GM21390 (cell line): ENCODE measurements around the gene FRMD5.
"Not testable (repeated sequence)": the region's sequence is repeated elsewhere in the genome, so short reads cannot be mapped to it uniquely, and the experiment has no call there.

ENCODE experiments used
- ATAC-seq: cut with Tn5 transposase; IDR thresholded peaks from one replicate; pipeline ENCODE4 v1.9.1; 2021; ENCODE audit not compliant: unreplicated experiment

Gene FRMD5

DNA sequence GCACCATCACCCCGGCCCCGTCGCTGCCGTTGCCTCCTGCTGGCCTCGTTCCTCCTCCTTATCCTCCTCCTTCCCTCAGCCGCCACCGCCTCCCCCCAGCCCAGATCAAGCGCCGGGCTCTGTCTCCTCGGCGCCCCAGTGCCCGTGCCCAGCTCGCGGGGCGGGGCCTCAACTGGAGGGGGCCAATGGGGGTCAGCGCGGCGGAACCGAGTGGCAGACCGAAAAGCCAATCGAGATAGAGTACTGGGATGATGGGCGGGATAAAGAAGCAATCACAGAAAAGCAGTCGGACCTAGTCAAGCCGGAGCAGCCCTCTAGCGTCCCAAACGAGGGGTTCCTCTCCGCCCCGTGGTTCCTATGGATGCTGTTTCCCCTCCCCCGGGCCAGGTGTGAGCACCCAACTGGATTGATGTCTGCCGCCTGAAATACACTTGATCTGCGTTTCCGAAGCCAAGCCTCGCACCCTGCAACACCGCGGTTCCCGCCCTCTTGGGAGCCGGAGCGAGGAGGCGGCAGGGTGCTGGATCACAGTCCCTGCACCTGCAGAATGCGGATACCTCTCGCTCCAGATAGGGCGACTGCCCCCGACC lies at the start of gene FRMD5:
TSS of gene FRMD5 (minus strand) at position 121 of the 590 bp plus-strand sequence.
- peak; percentile 99 for ATAC-seq

DNA sequence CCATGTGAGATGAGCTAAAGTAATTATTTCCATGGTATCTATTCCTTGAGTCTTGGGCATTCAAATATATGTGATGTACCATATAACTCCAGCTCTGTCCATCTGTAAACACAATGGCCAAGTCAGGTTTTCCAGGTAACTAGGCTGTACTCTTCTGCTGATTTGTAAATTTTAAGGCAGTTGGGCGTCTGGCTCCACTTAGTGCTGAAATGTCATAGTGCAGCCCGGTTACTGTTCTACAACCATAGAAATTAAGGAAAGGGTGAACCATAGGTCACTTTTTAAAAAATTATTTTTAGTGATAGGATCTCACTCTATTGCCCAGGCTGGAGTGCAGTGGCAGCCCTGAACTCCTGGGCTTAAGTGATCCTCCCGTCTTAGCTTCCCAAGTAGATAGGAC lies 48.8 kb upstream of the FRMD5 start:
- ATAC-seq = no peak

DNA sequence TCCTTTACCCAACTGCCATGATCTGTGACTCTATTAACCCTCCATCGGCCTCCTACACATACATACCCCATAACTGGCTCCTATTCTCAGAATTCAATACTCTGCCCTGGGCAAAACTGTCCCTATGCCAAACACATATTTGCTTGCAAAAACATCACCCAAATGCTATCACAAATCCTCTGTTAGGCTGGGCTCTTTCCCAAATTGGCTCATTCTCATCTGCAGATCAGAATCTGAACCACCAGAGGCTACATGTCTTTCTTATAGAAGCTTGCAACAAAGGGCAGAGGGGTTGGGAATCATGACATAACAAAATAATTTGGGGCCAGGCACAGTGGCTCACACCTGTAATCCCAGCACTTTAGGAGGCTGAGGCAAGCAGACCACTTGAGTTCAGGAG lies 48.1 kb upstream of the FRMD5 start:
- ATAC-seq = no peak

DNA sequence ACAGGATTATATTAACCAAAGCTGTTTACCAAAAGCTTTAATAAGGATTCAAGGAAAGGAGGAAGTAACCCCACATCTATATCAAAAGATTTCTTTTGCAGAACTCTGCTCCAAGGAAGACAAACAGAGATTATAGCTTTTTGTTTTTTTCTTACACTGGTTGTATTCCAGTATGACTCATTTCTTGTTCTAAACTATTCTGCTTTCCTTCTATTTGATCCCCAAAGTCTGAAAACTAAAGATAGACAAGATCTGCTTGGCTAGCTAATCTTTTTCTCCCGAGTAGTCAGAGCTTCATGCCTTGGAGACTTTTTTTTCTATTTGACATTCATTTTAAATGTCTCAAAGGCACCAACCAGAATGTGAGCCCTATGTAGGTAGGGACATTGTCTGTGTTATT lies 36.8 kb upstream of the FRMD5 start:
- ATAC-seq = no peak

DNA sequence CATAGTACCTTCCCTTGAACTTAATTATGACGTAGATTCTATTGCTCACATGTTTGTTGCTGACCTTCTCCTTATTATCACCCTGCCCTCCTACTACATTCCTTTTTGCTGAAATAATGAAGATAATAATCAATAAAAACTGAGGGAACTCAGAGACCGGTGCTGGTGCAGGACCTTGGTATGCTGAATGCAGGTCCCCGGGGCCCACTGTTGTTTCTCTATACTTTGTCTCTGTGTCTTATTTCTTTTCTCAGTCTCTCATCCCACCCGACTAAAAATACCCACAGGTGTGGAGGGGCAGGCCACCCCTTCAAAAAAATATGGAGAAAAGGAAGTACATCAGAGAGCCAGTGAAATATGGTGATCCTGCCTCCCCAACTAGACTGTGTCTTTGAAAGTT lies 34.2 kb upstream of the FRMD5 start:
- ATAC-seq = not testable (repeated sequence)

DNA sequence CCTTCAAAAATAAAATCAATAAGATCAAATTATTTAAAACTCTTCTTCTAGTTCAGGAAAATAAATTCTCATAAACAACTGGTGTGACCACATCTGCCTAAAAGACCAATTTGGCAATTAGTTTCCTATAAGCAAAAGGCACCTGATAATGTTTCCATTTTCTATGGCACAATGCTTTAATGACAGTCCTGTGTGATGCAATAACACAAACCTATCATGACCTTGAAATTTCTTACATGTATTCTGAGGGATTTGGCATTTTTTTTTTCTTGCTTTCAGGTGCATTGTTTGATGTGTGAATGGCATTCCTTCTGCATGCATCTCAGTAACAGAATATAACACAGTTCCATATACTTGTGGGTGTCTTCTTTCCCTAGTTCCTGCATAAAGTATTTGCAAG lies 32.5 kb upstream of the FRMD5 start:
- ATAC-seq = no peak

DNA sequence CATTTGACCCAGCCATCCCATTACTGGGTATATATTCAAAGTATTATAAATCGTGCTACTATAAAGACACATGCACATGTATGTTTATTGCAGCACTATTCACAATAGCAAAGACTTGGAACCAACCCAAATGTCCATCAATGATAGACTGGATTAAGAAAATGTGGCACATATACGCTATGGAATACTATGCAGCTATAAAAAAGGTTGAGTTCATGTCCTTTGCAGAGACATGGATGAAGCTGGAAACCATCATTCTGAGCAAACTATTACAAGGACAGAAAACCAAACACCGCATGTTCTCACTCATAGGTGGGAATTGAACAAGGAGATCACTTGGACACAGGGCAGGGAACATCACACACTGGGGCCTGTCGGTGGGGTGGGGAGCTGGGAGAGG lies 31.9 kb upstream of the FRMD5 start:
- not testable (repeated sequence) for ATAC-seq

DNA sequence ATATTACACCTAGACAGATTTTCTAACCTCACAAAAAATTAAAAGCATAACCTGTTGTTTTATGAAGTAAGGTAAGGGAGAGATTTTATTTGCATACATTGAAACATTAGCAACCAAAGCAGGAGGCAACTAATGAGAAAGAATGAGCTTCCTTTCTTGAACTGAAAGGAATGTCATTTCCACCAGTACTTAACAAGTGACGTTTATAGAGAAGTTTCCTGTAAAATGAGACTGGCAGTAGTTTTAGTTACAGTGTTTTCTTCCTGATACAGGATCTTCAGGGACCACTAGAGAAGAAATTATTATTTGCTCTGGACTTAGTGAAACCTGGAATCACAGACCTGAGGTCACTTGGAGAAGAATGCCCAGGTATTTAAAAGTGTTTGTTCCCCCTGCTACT lies 27.4 kb upstream of the FRMD5 start:
- no peak for ATAC-seq

DNA sequence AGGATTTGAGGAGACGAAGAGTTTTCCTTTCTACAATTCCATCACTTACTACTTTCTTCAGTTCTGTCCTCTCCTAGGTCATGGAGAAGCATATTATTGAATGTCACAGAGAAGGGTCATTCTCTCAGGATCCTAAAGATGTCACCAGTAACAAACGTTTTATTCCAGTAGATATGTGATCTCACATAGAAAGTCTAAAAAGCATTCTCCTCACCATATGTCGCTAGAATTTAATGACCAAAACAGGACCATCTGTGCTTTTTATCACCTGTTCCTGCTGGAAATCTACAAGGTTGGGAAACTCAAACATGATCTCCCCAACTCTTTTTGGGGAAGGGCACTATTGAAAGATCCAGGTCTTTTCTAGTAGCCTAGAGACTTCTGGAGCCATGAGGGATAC lies 24.0 kb upstream of the FRMD5 start:
- no peak for ATAC-seq

DNA sequence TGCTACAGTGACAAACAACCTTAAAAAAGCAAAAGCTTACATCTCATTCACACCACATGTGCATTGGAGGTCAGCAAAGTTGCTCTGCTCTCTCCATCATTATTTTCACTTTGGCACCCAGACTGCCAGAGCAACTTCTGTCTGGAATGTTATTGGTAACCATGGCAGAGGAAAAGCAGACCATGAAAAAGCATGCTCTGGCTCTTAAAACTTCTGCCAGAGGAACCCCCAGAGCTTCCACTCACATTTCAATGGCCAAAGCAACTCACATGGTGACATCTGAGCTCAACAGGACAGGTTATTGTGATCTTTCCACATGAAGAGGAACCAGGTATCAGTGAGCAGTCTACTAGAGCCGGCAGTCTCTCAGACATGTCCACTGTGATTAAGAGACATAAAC lies 21.9 kb upstream of the FRMD5 start:
- no peak for ATAC-seq

DNA sequence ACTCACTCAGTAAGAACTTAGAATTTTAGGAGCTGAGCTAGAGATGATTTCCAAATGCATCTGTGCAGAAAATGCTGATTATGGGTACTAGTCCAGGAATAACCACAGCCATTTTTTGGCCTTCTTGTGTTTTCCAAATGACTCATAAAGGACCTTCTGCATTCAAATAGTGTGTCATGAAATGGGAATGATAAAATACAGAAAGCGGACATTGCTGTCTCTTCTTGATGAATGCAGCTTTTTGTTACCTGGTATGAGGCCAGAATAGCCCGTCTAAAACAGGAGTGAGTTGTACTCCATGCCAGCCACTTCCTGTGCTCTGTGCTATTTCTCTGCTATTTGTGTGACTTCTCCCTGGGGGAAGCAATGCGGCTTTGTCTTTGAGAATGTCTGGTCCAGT lies 20.5 kb upstream of the FRMD5 start:
- ATAC-seq = no peak

DNA sequence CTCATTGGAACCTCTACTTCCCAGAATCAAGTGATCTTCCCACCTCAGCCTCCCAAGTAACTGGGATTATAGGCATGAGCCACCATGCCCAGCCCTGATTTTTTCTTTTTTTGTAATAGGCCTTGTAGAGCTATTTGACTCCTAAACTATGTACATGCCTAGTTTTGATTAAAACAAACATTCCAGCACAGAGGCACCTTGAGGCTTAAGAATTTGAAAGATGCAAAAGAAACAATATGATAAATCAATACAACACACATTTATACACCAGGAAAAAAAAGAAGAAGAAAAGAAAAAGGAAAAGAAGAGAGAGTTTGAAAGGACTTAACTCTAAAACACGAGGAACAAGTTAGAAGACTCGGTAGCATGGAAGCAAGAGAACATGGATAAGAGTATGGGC lies 13.9 kb upstream of the FRMD5 start:
- no peak for ATAC-seq

DNA sequence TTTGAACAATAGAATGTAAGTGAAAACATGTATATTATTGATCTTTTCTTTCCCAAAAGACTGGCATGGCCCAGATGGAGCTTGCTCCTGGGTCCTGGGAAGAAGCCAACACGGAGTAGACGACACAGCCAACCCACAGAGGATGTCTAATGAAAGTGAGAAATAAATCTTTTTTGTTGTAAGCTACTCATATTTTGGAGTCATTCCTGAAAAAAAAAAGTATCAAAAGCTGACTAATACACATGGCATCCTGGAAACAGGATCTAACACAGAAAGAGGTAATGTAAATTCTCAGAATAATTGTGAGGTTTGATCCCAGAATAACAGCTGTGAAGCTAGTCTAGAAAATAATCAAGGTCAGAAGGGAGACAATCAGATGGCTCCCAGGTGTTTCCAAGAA lies 12.6 kb upstream of the FRMD5 start:
- ATAC-seq = no peak

DNA sequence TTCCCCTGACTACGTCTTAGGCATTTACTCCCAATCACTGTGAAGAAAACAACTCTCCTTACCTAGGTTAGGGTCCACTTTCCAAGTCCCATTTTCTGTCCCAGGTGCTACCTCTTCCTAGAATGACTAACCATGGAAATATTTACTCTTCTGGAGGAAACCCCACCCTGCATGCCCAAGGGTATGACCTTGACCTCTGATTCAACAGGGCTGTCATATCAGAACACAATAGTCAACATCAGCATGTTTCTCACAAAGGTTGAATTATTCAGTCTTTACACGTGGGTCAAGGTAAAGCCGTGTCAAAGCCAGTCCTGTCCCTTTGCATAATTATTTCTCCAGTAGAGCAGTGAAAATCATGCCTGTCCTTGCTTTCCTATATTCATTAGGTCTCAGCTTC lies 4.3 kb upstream of the FRMD5 start:
- ATAC-seq = no peak

DNA sequence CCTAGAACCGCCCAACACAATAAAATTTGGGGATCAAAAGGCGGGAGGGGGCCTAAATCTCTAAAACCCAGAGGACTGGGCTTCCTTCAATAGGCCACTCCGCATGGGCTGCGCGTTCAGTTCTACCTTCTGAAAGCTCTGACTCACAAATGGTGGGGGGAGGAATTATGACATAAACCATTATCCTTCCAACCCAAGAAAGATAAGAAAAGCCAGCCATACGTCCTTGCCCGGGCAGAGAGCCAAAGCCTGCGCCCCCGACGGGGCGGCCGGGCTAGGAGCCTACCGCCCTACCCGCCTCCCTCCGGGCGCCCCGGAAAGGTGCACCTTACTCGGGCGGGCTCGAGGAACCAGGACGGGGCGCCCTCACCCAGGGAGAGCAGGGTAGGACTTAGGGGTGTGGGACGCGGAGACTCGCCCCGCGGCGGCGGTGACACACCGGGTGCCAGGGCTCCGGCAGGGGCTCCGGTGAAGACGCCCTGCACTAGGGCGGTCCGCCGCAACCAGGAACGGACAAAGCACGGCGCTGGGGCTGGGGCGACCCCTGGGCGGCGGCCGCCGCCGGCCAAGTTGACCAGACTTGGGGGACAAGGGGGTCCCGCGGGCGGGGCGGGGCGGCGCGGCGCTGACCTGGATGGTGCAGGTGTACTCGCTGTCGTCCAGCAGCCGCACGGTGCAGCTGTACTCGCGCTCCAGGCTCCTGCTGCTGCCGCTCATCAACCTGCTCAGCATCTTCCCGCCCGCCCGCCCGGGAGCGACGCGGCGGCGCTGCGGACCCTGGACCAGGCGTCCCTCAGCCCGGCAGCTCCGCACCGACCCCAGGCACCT lies 534 bp downstream of the FRMD5 start:
- peak; percentile 18 for ATAC-seq

DNA sequence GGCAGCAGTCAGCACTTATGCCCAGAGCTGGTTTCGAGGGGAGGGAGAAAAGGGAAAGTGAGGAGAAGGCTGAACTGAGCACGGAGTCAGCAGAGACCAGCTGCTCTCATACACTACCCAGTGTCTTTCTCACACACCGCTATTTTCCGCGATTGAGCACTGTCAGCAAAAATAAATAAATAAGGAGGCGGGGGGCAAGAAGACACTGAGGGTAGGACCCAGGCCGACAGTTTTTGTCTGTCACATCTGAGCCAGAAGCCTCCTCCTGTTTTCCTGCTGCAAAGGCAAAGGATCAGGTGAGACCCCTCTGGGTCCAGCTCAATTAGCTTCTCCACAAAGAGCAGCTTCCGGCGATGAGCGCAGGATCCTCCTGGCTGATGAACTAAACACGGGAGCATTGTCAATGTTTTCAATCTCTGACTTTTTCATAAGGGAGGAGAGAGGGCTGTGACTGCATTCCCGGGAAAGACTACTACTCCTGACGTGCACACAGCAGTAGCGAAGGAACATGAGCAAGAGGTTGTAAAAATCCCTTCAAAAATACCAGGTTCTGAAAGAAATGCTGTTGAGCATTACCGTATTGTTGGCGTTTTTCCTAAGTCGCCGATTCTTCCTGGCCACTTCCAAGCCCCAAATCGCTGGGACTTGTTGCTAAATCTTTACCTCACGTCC lies 1.3 kb downstream of the FRMD5 start:
- no peak for ATAC-seq

DNA sequence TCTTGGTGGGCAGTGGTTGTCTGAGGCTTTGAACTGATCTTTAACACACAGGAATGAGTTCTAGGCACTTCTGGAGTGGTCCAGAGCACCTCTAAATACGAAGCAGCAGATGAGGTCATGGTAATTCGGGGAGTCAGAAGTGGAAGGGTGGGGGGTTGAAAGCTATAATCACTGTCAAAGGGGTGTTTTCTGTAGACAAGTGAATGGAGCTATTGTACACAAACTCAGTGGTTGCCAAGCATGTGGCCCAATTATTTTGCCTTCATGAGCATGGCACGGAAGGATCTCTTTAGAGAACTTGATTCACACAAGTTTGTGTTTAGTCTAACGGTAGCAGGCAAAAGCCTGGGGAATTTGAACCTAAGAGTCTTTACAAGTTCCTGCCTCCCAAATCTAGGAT lies 6.3 kb downstream of the FRMD5 start:
- ATAC-seq = no peak

DNA sequence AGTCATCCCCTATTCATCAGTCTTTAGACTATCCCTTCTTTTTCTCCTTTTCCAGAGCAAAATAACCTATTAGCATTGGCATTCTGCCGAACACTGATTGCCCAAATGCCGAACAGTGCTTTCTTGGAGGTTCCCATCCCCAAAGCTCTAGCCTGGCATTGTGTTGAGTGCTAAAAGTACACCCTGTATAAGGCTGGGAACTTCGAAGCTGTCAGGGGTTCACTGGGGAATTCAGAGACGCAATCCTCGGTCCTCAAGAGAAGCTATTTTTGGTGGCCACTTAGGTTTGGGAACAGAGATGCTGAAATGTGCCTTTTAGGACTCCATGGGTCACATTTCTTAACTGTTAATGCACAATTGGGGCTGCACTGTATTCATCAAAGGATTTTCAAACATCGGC lies 8.4 kb downstream of the FRMD5 start:
- ATAC-seq = no peak

DNA sequence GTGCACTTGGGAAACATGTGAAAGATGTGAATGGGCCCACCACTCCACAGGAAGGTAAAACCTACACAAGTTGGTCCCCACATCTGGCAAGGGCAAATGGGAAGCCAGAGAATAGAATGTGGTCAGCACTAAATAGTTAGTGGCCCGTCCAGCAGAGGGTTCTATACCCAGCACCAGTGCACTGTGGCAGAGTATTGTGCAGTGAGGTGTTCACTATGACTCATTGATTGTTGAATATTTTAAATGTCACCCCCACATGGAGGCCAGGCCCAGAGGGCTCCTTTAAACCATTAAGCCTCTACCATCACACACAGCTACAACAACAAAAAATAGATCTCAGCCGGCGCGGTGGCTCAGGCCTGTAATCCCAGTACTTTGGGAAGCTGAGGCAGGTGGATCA lies 11.7 kb downstream of the FRMD5 start:
- no peak for ATAC-seq

DNA sequence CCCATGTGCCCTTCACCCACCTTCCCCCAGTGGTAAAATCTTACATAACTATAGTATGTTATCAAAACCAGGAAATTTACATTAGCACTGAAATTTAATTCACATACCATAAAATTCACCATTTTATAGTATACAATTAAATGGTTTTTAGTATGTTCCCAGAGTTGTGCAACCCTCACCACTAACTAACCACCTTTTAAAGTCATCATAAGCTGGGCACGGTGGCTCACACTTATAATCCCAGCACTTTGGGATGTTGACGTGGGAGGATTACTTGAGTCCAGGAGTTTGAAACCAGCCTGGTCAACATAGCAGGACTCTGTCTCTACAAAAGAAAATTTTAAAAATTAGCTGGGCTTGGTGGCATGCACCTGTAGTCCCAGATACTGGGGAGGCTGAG lies 13.7 kb downstream of the FRMD5 start:
- no peak for ATAC-seq

DNA sequence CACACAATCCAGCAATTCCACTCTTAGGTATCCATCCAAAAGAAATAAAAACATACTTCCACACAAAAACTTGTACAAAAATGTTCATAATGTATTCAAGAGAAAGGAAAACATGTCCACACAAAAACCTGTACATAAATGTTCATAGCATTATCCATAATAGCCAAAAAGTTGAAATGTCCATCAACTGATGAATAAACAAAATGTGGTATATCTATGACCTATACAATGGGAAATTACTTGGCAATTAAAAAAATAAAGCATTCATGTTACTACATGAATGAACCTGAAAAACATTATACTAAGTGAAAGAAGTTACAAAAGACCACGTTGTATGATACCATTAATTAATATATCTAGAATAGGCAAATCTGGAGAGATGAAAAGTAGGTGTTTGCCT lies 17.9 kb downstream of the FRMD5 start:
- ATAC-seq = no peak

DNA sequence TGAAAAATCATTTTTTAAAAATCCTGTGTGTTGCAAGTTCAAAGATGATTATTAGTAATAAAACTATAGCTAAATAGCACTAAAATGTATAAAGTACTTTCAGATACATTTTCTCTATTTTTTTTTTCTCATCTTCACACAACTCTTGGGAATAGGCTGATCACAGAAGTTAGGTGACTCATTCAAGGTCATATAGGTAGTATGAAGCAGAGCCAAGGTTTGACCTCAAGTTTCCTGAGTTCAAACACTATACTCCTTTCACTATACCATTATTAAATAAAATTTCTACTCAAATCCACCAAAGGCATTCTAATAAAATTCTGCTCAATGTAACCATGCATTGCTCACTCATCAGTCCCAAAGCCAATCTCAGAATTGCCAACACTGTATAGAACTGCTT lies 21.3 kb downstream of the FRMD5 start:
- no peak for ATAC-seq
